ENCODE results near the gene RFX3. TPM values are rescaled to one million over a fixed set of nuclear protein-coding genes. Genes with fewer than 3 reads are reported as not detected.

The RFX3 gene
- total and polyA plus RNA-seq, 2 of the 13 experiments (the other 11 are each of a cell fraction or from before 2014, with no cell fraction given) = 2.7 to 5.3 TPM

- FAIRE-seq = no peak
Observed at GRCh38 chr9:3457175-3457574, 68.6 kb downstream of the RFX3 start.

More at GRCh38 chr9:3457175-3457574, 68.6 kb downstream of the RFX3 start:
- no peak for DNase-seq (ENCODE audit: low spot score)
- no peaks in the 10 kb centered on the region for H3K9me3 ChIP-seq (ENCODE audit: low read length)
- ChIA-PET POLR2A (no interaction called here), CTCF (ENCODE audit: low intra/inter-chr PET ratio, low total read pairs) (no interaction called here)
- no peak overlapping the region for H3K27ac ChIP-seq (ENCODE audit: extremely low read length, insufficient read depth, low read length)
- intact Hi-C loops (cut with micrococcal nuclease; ENCODE audit: unreplicated experiment) (no loop called here), in situ Hi-C loops (cut with HindIII; ENCODE audit: extremely low pct_ligation_motif_present, low pct_unique_long_range_greater_than_20kb) (no loop called here)
- no peaks in the 10 kb centered on the region for H4K20me1 ChIP-seq (ENCODE audit: insufficient read depth, low read length)
- no peaks in the 10 kb centered on the region for H3K27me3 ChIP-seq (ENCODE audit: control insufficient read depth in 1 of 2, insufficient read depth in 2 of 2, low read length in 2 of 2)
- TF ChIP-seq AGO2 (optimal IDR thresholded peaks at IDR 0.05; ENCODE audit: low read depth, low read length) (no peak), HIC2 (CRISPR knock-in tag; IDR thresholded peaks at IDR 0.05; ENCODE audit: low read depth) (no peak), ZBTB39 (CRISPR knock-in tag; IDR thresholded peaks at IDR 0.05) (no peak), BRCA1 (CRISPR knock-in tag; IDR thresholded peaks at IDR 0.05) (no peak)
- no TSS peak for BruUV-seq (replicated peaks)
- H3K4me2 ChIP-seq (ENCODE audit: low read depth, low read length) = no peak overlapping the region
- H3K4me3 ChIP-seq (replicated peaks in 1 of 3; ENCODE audit: insufficient read depth in 1 of 3, low read depth in 2 of 3, low read length in 3 of 3) = no peak overlapping the region
- no peaks in the 10 kb centered on the region for H3K4me1 ChIP-seq (ENCODE audit: insufficient read depth, low read length)
- no peak overlapping the region for H3K9ac ChIP-seq (ENCODE audit: insufficient read depth, low read depth, low read length)
- no peaks in the 10 kb centered on the region for H3K36me3 ChIP-seq (replicated peaks in 1 of 2; ENCODE audit: control insufficient read depth in 1 of 2, insufficient read depth in 2 of 2, low read length in 2 of 2)
- no peak overlapping the region for H2AFZ ChIP-seq (ENCODE audit: low read length)
- ATAC-seq = no peak
- H3K79me2 ChIP-seq (ENCODE audit: insufficient read depth, low read length) = no peaks in the 10 kb centered on the region

All from HepG2 (cell line).